Kidney (tissue), 14 donors: Measurements from ENCODE around the gene GFRAL. TPM values are rescaled to one million over a fixed set of nuclear protein-coding genes. Genes with fewer than 3 reads are reported as not detected.
"Not testable (repeated sequence)": the region's sequence is repeated elsewhere in the genome, so short reads cannot be mapped to it uniquely, and the experiment has no call there.

Experiments used
- DNase-seq, 5 donors: peaks; one replicate each; pipeline ENCODE4 v3.0.0-alpha.2; 2013 to 2020
- FAIRE-seq: peaks from 2 replicates; lab custom pipeline; 2012; peaks lifted over from hg19 to GRCh38; lab: Jason Lieb, UNC
- H3K27ac ChIP-seq, 2 donors: one replicate each; pipeline ENCODE4 v1.7.0; 2013; ENCODE audit warnings: low read depth in 2 of 2, low read length in 2 of 2, inconsistent platforms in 1 of 2
- H3K27me3 ChIP-seq: one replicate; pipeline ENCODE4 v1.7.1; 2013; ENCODE audit warnings: low read length, inconsistent platforms; ENCODE audit not compliant: control insufficient read depth, insufficient read depth
- H3K36me3 ChIP-seq, 3 donors: one replicate each; pipeline versions ENCODE4 v1.7.0 to v1.7.1; 2013; ENCODE audit warnings: low read length in 3 of 3, control low read depth in 1 of 3, inconsistent platforms in 1 of 3; ENCODE audit not compliant: insufficient read depth in 3 of 3, control insufficient read depth in 2 of 3
- H3K4me1 ChIP-seq, 3 donors: one replicate each; pipeline versions ENCODE4 v1.7.0 to v1.7.1; 2013; ENCODE audit warnings: low read length in 3 of 3, inconsistent platforms in 1 of 3, low read depth in 1 of 3; ENCODE audit not compliant: control insufficient read depth in 2 of 3, insufficient read depth in 2 of 3
- H3K4me3 ChIP-seq, 3 donors: one replicate each; pipeline versions ENCODE4 v1.7.0 to v1.8.1; 2013; ENCODE audit warnings: low read length in 3 of 3, control low read depth in 1 of 3, inconsistent platforms in 1 of 3
- H3K9ac ChIP-seq, 3 donors: one replicate each; pipeline versions ENCODE4 v1.7.0 to v1.7.1; 2013; ENCODE audit warnings: low read length in 3 of 3, control low read depth in 1 of 3, inconsistent platforms in 1 of 3
- H3K9me3 ChIP-seq, 3 donors: one replicate each; pipeline versions ENCODE4 v1.7.0 to v1.7.1; 2013; ENCODE audit warnings: low read length in 3 of 3, control low read depth in 1 of 3, inconsistent platforms in 1 of 3; ENCODE audit not compliant: control insufficient read depth in 2 of 3, insufficient read depth in 1 of 3
- intact Hi-C: fragments of 100-400 bp; cut with DNase I; formaldehyde crosslinking; loops from one replicate; pipeline ENCODE4 v1.11.1; 2022
- polyA plus RNA-seq: library from polyadenylated mRNA; stranded (reverse); fragments of 350-450 nt; fragmentation: Illumina TruSeq; extraction: RNeasy Lipid Tissue Mini Kit (QIAGEN cat#74804); gene quantifications from one replicate; pipeline ENCODE4 v1.2.3, GENCODE V29; 2014; ENCODE audit warnings: low read depth, low replicate concordance; ENCODE audit not compliant: insufficient read depth
- total RNA-seq: library from RNA; stranded (reverse); fragmentation: NEBNext Ultra II Directional; extraction: Animal tissue kit (Norgen Biotek cat#: 25700); gene quantifications from one replicate; pipeline ENCODE4 v1.2.1, GENCODE V29; 2021
- TF ChIP-seq, protein P1 (sequence below): IDR thresholded peaks from 3 replicates; pipeline ENCODE4 v1.5.1; 2012; ENCODE audit warnings: mild to moderate bottlenecking, moderate library complexity, borderline replicate concordance; ENCODE audit not compliant: insufficient read depth; ENCODE audit errors: extremely low read depth
- donor health status: control.
- donor health status: control.
- donor health status: control.
- donor health status: control.
- donor health status: control.
- donor health status: DM: yes; HTN: yes; CAD: no.
- donor health status: Normal renal cell carcinoma (clear cell type).

The GFRAL gene
- total and polyA plus RNA-seq, 2 donors from 2014 or later = not detected

DNA sequence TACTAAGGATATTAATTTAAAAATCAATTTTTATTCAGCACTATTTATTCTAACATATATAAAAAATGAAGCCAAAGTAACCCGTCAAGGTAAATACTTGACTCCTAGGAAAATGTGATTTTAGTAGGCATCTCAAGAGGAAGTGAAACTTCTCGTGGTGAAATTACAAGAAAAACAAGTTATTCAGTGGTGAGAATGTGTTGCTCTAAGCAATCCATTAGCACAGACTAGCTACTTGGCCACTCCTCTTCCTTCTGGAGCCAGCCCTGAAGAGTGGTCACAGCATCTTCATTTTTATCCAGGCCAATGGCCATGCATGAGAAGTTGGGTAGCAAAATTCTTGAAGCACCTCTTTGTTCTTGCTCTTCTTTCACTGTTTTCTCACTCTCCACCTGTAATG, 40.4 kb upstream of the GFRAL start:
- DNase-seq (no peak), FAIRE-seq (no peak)
- Histone ChIP-seq H3K36me3 (no peaks in the 10 kb centered on the region), H3K9me3 (no peaks in the 10 kb centered on the region), H3K27ac (no peak overlapping the region), H3K27me3 (no peaks in the 10 kb centered on the region), H3K4me3 (no peak overlapping the region), H3K4me1 (no peaks in the 10 kb centered on the region), H3K9ac (no peak overlapping the region)
- intact Hi-C loops = no loop called here
- TF ChIP-seq, protein P1, sequence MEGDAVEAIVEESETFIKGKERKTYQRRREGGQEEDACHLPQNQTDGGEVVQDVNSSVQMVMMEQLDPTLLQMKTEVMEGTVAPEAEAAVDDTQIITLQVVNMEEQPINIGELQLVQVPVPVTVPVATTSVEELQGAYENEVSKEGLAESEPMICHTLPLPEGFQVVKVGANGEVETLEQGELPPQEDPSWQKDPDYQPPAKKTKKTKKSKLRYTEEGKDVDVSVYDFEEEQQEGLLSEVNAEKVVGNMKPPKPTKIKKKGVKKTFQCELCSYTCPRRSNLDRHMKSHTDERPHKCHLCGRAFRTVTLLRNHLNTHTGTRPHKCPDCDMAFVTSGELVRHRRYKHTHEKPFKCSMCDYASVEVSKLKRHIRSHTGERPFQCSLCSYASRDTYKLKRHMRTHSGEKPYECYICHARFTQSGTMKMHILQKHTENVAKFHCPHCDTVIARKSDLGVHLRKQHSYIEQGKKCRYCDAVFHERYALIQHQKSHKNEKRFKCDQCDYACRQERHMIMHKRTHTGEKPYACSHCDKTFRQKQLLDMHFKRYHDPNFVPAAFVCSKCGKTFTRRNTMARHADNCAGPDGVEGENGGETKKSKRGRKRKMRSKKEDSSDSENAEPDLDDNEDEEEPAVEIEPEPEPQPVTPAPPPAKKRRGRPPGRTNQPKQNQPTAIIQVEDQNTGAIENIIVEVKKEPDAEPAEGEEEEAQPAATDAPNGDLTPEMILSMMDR = no peak

DNA sequence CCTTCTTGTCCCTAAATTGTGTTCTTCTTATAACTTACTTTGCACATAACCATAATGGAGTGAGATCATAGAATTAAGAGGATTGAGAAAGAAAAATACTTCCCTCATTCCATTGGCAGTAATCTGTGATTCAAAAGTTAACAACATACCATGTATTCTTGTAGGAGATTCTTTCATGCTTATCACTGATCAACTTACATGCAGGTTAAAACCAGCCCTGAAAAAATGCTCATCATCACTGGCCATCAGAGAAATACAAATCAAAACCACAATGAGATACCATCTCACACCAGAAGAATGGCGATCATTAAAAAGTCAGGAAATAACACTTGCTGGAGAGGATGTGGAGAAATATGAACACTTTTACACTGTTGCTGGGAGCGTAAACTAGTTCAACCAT, 36.5 kb upstream of the GFRAL start:
- TF ChIP-seq, protein P1 = no peak
- Histone ChIP-seq H3K9ac (no peak overlapping the region), H3K27me3 (no peaks in the 10 kb centered on the region), H3K27ac (no peak overlapping the region), H3K9me3 (no peaks in the 10 kb centered on the region), H3K4me1 (no peaks in the 10 kb centered on the region), H3K4me3 (no peak overlapping the region), H3K36me3 (no peaks in the 10 kb centered on the region)
- DNase-seq (no peak), FAIRE-seq (no peak)
- intact Hi-C loops = no loop called here

- TF ChIP-seq, protein P1 = no peak
- no peak for DNase-seq
- FAIRE-seq = no peak
Measured at GRCh38 chr6:55293116-55293515, 34.2 kb upstream of the GFRAL start.

DNA sequence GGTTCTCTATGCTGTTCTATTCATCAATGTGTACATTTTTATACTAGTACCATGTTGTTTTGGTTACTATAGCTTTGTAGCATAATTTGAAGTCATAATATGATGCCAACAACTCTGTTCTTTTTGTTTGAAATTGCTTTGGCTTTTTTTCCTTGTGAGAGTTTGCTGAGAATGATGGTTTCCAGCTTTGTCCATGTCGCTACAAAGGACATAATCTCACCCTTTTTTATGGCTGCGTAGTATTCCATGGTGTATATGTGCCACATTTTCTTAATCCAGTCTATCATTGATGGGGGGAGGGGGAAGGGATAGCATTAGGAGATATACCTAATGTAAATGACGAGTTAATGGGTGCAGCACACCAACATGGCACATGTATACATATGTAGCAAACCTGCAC, 30.1 kb upstream of the GFRAL start:
- intact Hi-C loops, FAIRE-seq, H3K4me3 ChIP-seq, DNase-seq, H3K9ac ChIP-seq, H3K36me3 ChIP-seq, H3K9me3 ChIP-seq, H3K27ac ChIP-seq, H3K27me3 ChIP-seq, H3K4me1 ChIP-seq: not testable (repeated sequence)

More at GRCh38 chr6:55293116-55293515, 34.2 kb upstream of the GFRAL start:
- H3K9ac ChIP-seq = no peak overlapping the region
- peaks cover 0 to 2% (median 0%) of the 10 kb centered on the region in 3 donors for H3K9me3 ChIP-seq
- no peak overlapping the region for H3K27ac ChIP-seq
- H3K36me3 ChIP-seq = no peaks in the 10 kb centered on the region
- no peak overlapping the region for H3K4me3 ChIP-seq
- intact Hi-C loops = no loop called here
- H3K27me3 ChIP-seq = no peaks in the 10 kb centered on the region
- no peaks in the 10 kb centered on the region for H3K4me1 ChIP-seq
